ENCODE results near the gene GALNT17.

- TF ChIP-seq, protein P1, sequence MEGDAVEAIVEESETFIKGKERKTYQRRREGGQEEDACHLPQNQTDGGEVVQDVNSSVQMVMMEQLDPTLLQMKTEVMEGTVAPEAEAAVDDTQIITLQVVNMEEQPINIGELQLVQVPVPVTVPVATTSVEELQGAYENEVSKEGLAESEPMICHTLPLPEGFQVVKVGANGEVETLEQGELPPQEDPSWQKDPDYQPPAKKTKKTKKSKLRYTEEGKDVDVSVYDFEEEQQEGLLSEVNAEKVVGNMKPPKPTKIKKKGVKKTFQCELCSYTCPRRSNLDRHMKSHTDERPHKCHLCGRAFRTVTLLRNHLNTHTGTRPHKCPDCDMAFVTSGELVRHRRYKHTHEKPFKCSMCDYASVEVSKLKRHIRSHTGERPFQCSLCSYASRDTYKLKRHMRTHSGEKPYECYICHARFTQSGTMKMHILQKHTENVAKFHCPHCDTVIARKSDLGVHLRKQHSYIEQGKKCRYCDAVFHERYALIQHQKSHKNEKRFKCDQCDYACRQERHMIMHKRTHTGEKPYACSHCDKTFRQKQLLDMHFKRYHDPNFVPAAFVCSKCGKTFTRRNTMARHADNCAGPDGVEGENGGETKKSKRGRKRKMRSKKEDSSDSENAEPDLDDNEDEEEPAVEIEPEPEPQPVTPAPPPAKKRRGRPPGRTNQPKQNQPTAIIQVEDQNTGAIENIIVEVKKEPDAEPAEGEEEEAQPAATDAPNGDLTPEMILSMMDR (IDR thresholded peaks at IDR 0.05), result no peak
- TF ChIP-seq POLR2AphosphoS5 (IDR thresholded peaks at IDR 0.05) (no peak), POLR2A (IDR thresholded peaks at IDR 0.05) (no peak)
Observed at GRCh38 chr7:71272509-71273490, 140.9 kb downstream of the GALNT17 start.

All from prostate gland (tissue), 2 donors.